SK-MEL-5 (cell line): ENCODE measurements around the gene WDR77. TPM values are rescaled to one million over a fixed set of nuclear protein-coding genes. Genes with fewer than 3 reads are reported as not detected.

ENCODE experiments used
- DNase-seq: peaks from one replicate; pipeline ENCODE4 v3.0.0-alpha.2; 2016; ENCODE audit warnings: low read depth, low spot score
- in situ Hi-C: cut with HindIII; loops from 2 replicates; pipeline ENCODE4 v1.10.0; 2016; ENCODE audit warnings: low sequenced_read_pairs, high pct_unique_total_duplicates, low pct_unique_long_range_greater_than_20kb
- polyA plus RNA-seq, 2 experiments: library from polyadenylated mRNA; depleted of rRNA; stranded (reverse); fragments of >200 nt; gene quantifications; 2 replicates each; pipeline ENCODE4 v1.2.3, GENCODE V29; 2015
- total RNA-seq: library from RNA; depleted of rRNA; stranded (reverse); fragments of >200 nt; shearing (Covaris generic); gene quantifications from 2 replicates; pipeline ENCODE4 v1.2.3, GENCODE V29; 2014; rRNA removed

The WDR77 gene
- total RNA-seq, result 54.1 and 57.1 TPM in 2 replicates
- 53.8 and 69.0 TPM in 2 replicates for polyA plus RNA-seq (2015; cell fraction: cytosol; rRNA removed)
- polyA plus RNA-seq (2015; cell fraction: nucleus; rRNA removed), result 87.5 and 109 TPM in 2 replicates

DNA sequence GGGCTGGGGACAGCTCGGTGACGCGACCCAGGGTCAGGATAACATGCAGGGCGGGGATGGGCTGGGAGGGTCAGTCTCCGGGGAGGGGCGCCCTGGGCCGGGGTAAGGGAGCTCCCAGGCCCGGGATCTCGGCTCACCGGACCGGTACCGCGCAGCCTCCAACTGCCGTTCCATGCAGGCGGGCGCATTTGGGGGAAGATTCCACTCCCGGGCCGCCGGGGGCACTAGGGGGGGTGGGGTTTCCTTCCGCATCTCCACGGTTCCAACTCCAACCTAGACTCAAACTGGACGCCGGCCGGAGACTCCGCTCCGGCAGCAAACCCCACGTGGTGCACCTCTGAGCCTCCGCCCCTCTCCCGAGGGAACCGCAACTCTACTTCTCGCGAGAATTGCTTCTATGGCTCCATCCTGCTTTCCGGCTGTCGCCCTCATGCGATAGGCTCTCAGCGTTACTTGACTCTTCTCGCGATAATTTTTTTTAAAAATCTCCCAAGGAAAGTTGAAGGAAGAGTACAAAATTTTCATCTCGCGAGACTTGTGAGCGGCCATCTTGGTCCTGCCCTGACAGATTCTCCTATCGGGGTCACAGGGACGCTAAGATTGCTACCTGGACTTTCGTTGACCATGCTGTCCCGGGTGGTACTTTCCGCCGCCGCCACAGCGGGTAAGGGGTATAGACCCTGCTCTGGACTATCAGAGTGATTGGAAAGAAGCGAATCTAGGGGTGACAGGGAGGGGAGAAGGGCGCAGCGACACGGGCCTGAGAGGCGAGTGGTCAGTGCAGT is at the start of gene WDR77, which contains the start of gene ATP5PB:
WDR77 (minus strand) TSS at position 339 of the 785 bp plus-strand sequence; CDS start at position 252, 87 bp downstream.
ATP5PB (plus strand) TSS at position 547 of the 785 bp plus-strand sequence; CDS start at position 625, 78 bp downstream.
- peak; percentile 99 for DNase-seq

GRCh38 chr1:111497592-111497991 is 48.5 kb upstream of the WDR77 start:
- in situ Hi-C loops, result no loop called here
- no peak for DNase-seq

More for the DNA sequence above, at the start of gene WDR77, which contains the start of gene ATP5PB:
- in situ Hi-C loops, result no loop called here

GRCh38 chr1:111496398-111496797 is 47.3 kb upstream of the WDR77 start:
- in situ Hi-C loops, result no loop called here
- DNase-seq, result no peak

DNA sequence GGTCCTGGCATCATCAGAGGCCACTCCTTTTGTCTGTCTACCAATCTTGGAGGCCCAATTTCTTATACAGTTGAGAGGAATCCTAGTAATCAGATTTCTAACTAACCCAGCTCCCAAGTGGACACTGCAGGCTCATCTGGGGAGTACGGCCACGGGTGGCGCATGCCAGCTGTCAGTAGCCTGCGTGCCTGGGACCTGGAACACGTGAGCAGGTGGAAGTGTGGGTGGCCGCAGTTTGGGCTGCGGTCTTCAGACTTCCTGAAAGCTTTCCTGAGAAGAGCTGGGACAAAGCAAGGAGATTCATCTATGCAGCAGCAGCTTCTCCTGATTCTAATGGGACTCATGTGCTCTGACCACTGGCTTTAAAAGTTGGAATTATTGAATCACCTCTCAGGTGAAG is 42.0 kb upstream of the WDR77 start:
- in situ Hi-C loops, result no loop called here

GRCh38 chr1:111490220-111490619 is 41.2 kb upstream of the WDR77 start:
- no peak for DNase-seq
- in situ Hi-C loops, result no loop called here

More for the DNA sequence above, 42.0 kb upstream of the WDR77 start:
- DNase-seq, result no peak

DNA sequence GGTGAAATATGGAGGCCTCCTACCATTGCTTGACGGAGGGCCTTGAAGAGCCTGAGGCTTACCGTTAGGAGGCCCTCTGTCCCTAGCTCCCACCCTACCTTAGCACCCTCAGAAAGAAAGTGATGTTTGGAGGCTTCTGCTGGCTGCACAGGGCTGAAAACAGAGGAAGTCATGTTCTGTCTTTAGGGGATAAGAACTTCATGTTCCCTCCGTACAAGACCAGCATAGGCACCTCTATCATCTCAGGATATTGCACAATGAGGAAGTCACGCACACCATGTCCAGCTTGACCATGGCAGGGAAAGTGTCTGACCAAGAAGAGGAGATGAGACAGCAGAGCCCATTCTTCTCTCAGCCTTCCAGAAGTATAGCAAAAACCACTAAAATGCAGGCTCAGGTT is 40.5 kb upstream of the WDR77 start:
- peak; percentile 14 for DNase-seq
- in situ Hi-C loops, result no loop called here

- no peak for DNase-seq
- in situ Hi-C loops, result no loop called here
These were observed 39.6 kb upstream of the WDR77 start for GRCh38 chr1:111488669-111489068.

DNA sequence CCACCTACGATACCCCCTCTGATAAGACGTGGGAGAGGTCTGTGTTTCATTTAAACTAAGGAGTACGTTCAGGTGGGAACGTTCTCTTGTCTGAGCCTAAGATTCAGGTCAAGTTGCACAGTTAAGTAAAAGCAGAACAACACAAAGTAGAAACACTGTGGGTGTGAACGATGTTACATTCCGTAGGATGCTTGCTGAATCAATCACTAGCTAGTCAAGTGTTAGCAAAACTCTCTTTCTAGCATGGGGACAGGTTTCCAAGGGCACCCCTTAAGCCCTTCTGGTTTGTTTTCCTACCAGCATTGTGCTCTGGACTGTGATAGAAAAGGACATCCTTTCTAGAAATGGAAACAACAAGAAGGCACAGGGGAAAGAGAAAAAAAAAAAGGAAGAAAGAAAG is 38.1 kb upstream of the WDR77 start:
- no peak for DNase-seq
- in situ Hi-C loops, result no loop called here

- DNase-seq, result no peak
- in situ Hi-C loops, result no loop called here
These were observed 37.4 kb upstream of the WDR77 start for GRCh38 chr1:111486431-111486830.

DNA sequence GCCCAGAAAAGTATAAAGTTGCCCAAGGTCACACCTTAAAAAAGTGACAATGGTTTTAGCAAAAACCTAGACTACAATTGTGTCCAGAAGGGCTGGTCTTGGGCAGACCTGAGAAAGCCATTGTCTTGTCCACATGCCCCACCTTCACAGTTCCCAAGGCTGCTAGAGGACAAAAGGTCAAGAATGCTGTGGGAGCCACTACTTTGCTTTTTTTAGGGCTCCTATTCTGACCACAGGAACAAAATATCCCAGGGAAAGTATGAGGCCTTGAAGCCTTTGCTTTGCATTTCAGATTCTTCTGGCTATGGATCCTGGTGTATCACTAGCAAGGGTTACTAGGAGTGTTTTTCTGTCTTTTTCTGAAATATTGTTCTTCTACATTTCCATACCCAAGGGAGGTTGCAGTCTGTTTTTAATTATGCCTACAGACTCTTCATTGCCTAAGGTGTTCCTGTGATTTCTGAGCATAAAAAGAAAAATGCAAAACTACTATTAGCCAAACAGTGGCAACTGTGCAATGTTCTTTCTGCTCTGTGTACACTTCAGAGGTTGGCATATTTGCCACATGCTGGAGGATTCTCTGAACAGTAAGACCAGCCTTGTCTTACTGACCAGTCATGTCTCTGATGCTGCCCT is 35.5 kb upstream of the WDR77 start:
- in situ Hi-C loops, result no loop called here
- no peak for DNase-seq

DNA sequence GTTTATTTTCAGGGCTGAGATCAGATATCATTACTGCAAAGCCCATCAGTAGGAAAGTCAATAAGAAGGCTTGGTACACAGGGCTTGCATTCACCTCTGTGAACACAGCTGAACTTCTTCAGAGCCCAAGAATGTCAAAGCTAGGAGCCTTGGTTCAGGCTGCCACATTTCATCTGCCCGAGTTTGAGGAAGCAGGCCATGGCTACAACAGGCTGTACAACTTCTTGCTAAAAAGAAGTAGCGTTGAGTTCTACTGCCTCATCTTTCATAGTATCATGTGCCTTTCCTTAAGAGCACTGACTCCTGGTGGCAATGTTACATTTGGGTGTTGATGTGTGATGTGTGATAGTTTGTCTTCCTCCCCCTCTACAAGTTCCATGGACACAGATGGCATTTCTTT is 34.8 kb upstream of the WDR77 start:
- in situ Hi-C loops, result no loop called here
- DNase-seq, result no peak

- in situ Hi-C loops, result no loop called here
- DNase-seq, result no peak
These were observed 34.1 kb upstream of the WDR77 start for GRCh38 chr1:111483166-111483565.

GRCh38 chr1:111481387-111482221 is 32.5 kb upstream of the WDR77 start:
- in situ Hi-C loops, result no loop called here
- peak; percentile 75 for DNase-seq

GRCh38 chr1:111480674-111481073 is 31.6 kb upstream of the WDR77 start:
- DNase-seq, result no peak
- in situ Hi-C loops, result no loop called here

DNA sequence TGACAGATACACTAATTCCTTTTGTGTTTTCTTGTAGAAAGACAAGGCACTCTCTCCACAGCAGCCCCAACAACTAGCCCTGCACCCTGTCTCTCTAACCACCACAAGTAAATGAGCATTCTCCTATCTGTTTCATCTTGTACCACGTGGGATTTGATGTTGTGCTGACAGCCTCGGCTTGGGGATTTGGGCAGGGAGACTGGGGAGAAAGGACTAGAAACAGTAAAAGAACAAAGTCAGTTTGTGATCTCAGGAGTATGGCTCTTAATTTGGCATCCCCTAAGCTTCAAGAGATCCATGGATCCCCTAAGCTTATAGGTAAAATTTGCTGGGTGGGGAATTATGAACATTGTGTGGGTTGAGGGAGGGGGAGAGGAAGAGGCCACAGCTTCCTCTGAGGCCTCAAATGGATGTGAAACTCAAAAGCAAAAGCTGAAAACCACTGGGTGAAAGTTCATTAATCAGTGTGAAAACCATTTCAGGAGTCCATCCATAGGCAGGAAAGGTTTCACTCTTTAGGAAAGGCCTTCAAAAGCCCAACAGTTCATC is 27.8 kb upstream of the WDR77 start:
- DNase-seq, result no peak
- in situ Hi-C loops, result loop anchor here (10.0 kb wide), 1 partner anchor 288 kb away; no protein-coding TSS in a partner anchor

DNA sequence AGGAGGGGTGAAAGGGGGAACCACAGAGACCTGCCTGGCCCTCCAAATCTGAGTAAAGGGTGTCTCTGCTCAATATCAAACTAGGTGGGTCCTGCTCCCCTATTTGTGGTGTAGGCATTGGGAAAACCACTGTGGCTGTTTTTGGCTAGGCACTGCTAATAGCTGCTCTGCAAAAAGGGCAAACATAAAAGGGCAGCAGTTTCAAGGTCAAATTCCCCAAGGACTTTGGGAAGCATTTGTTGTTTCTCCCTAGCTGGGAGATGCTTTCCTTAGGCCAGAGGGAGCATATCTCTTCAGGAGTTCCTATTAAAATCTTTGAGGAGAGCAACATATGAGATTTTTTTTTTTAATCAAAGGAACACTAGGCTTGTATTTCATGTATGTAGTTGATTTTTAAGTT is 27.2 kb upstream of the WDR77 start:
- in situ Hi-C loops, result loop anchor here (10.0 kb wide), 1 partner anchor 289 kb away; no protein-coding TSS in a partner anchor
- no peak for DNase-seq

DNA sequence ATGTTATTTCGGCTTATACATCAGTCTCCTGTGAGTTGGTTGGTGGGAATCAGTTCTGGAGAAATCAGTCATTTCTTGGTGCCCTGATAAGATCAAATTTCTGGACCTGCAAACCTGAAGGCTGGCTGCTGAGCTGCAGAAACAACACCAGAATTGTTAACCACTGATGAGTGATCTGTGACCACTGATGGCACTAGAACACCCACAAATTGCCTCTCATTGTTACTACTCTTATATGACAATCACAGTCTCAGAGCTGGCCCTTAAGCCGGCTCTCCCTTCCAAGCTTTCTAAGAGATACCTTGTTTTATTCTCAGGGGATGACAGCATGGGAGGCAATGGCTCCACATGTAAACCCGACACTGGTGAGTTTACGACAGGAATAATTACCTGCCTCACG is 26.6 kb upstream of the WDR77 start:
- DNase-seq, result no peak
- in situ Hi-C loops, result loop anchor here (10.0 kb wide), 1 partner anchor 289 kb away; no protein-coding TSS in a partner anchor
